HepG2 (cell line): ENCODE measurements around the gene CACNA1G. TPM values are rescaled to one million over a fixed set of nuclear protein-coding genes. Genes with fewer than 3 reads are reported as not detected.

Experiments used
- ATAC-seq: fragments of 200-7000 bp; cut with Tn5 transposase; 3 replicates; pipeline ENCODE4 v1.9.1; 2020; ENCODE audit warnings: mild to moderate bottlenecking, moderate library complexity
- BruUV-seq: library from RNA; stranded (reverse); fragments of 400-500 nt; replicated peaks from 2 replicates; lab custom pipeline; 2021; lab: Mats Ljungman, UMichigan
- CTCF ChIA-PET: fragments of 300-600 bp; formaldehyde crosslinking; extraction: SDS; loops from one replicate; lab custom pipeline; 2021; ENCODE audit warnings: low total read pairs, inconsistent platforms, low intra/inter-chr PET ratio; lab: Yijun Ruan, JAX
- POLR2A ChIA-PET: fragments of 350-600 bp; sonication (Branson Sonifier 250); formaldehyde crosslinking; loops from one replicate; lab custom pipeline; 2020; ENCODE audit warnings: antibody characterized with exemption, inconsistent platforms; lab: Yijun Ruan, JAX
- DNase-seq: peaks from one replicate; pipeline ENCODE4 v3.0.0-alpha.2; 2015; ENCODE audit warnings: low spot score
- FAIRE-seq: peaks from 3 replicates; lab custom pipeline; 2011; peaks lifted over from hg19 to GRCh38; lab: Jason Lieb, UNC
- H2AFZ ChIP-seq: one replicate; pipeline ENCODE4 v1.6.1; 2011; ENCODE audit warnings: low read length, inconsistent platforms
- H3K27ac ChIP-seq: fragments of 300-600 bp; 3 replicates; pipeline ENCODE4 v1.8.0; 2011; ENCODE audit warnings: mixed run types, mild to moderate bottlenecking, mixed read lengths, low read length, inconsistent platforms; ENCODE audit not compliant: insufficient read depth; ENCODE audit errors: extremely low read length
- H3K27me3 ChIP-seq, 2 experiments: fragments of 200-600 bp in 1 of 2; 2 replicates in 1 of 2; 3 replicates in 1 of 2; pipeline versions ENCODE4 v1.6.0 to v1.8.0; 2011; ENCODE audit warnings: low read length in 2 of 2, mild to moderate bottlenecking in 2 of 2, moderate library complexity in 2 of 2, inconsistent platforms in 1 of 2; ENCODE audit not compliant: insufficient read depth in 2 of 2, control insufficient read depth in 1 of 2
- H3K36me3 ChIP-seq, 2 experiments: fragments of 200-600 bp in 1 of 2; replicated peaks in 1 of 2; 2 replicates in 1 of 2; 3 replicates in 1 of 2; pipeline versions ENCODE4 v1.5.1 to v1.8.0; 2011; ENCODE audit warnings: low read length in 2 of 2, inconsistent platforms in 1 of 2; ENCODE audit not compliant: insufficient read depth in 2 of 2, control insufficient read depth in 1 of 2
- H3K4me1 ChIP-seq: 2 replicates; pipeline ENCODE4 v1.5.1; 2012; ENCODE audit warnings: low read length, inconsistent platforms; ENCODE audit not compliant: insufficient read depth
- H3K4me2 ChIP-seq: 2 replicates; pipeline ENCODE4 v1.6.0; 2011; ENCODE audit warnings: low read depth, low read length, inconsistent platforms
- H3K4me3 ChIP-seq, 3 experiments: fragments of 200-600 bp in 1 of 3; sonication (generic), shearing (Covaris generic) in 1 of 3; replicated peaks in 1 of 3; 2 replicates each; pipeline ENCODE4 v1.5.1; 2011 to 2016; ENCODE audit warnings: low read length in 3 of 3, inconsistent platforms in 2 of 3, low read depth in 2 of 3, mild to moderate bottlenecking in 2 of 3, control low read depth in 1 of 3, mixed read lengths in 1 of 3; ENCODE audit not compliant: insufficient read depth in 1 of 3
- H3K79me2 ChIP-seq: one replicate; pipeline ENCODE4 v1.6.1; 2011; ENCODE audit warnings: low read length, inconsistent platforms; ENCODE audit not compliant: insufficient read depth
- H3K9ac ChIP-seq: 2 replicates; pipeline ENCODE4 v1.6.0; 2011; ENCODE audit warnings: mild to moderate bottlenecking, low read depth, low read length, inconsistent platforms; ENCODE audit not compliant: insufficient read depth
- H3K9me3 ChIP-seq: 2 replicates; pipeline ENCODE4 v1.5.1; 2012; ENCODE audit warnings: mild to moderate bottlenecking, low read length
- H4K20me1 ChIP-seq: 2 replicates; pipeline ENCODE4 v1.6.0; 2011; ENCODE audit warnings: inconsistent platforms, mild to moderate bottlenecking, low read length, moderate library complexity; ENCODE audit not compliant: insufficient read depth
- ESRRA ChIP-seq: sonication (generic); formaldehyde crosslinking; IDR thresholded peaks from 2 replicates; pipeline ENCODE4 v1.5.1; 2020; ENCODE audit warnings: mild to moderate bottlenecking, low read depth, missing genetic modification reagents
- KDM4B ChIP-seq: sonication (generic); formaldehyde crosslinking; IDR thresholded peaks from 2 replicates; pipeline ENCODE4 v1.4.0; 2020; ENCODE audit warnings: missing genetic modification reagents
- NR2C2 ChIP-seq: sonication (generic); formaldehyde crosslinking; IDR thresholded peaks from 2 replicates; pipeline ENCODE4 v1.4.0; 2020; ENCODE audit warnings: missing genetic modification reagents, mild to moderate bottlenecking, moderate library complexity, borderline replicate concordance
- ZBTB33 ChIP-seq: sonication (generic); formaldehyde crosslinking; IDR thresholded peaks from 2 replicates; pipeline ENCODE4 v1.4.0; 2020; ENCODE audit warnings: missing genetic modification reagents
- ZBTB38 ChIP-seq: sonication (generic); formaldehyde crosslinking; IDR thresholded peaks from 2 replicates; pipeline ENCODE4 v1.5.1; 2020; ENCODE audit warnings: mild to moderate bottlenecking, missing genetic modification reagents
- ZEB1 ChIP-seq: IDR thresholded peaks from 2 replicates; pipeline ENCODE4 v1.6.1; 2012; ENCODE audit warnings: mild to moderate bottlenecking, low read depth, inconsistent platforms; ENCODE audit not compliant: insufficient replicate concordance
- ZFX ChIP-seq: sonication (generic); formaldehyde crosslinking; IDR thresholded peaks from 2 replicates; pipeline ENCODE4 v1.4.0; 2020; ENCODE audit warnings: mild to moderate bottlenecking, low read depth, missing genetic modification reagents, moderate library complexity
- WGBS: methylation state at CpG from one replicate; pipeline ENCODE4 v1.1.6; 2017; ENCODE audit warnings: low lambda C conversion rate; 5-methylcytosine and 5-hydroxymethylcytosine counted together
- in situ Hi-C: cut with HindIII; loops from 2 replicates; pipeline ENCODE4 v1.10.0; 2017; ENCODE audit warnings: low pct_unique_long_range_greater_than_20kb; ENCODE audit not compliant: extremely low pct_ligation_motif_present
- intact Hi-C: fragments of 100-400 bp; cut with micrococcal nuclease; formaldehyde crosslinking; loops from one replicate; pipeline ENCODE4 v1.10.0; 2022; ENCODE audit not compliant: unreplicated experiment
- polyA plus RNA-seq, 8 experiments: library from polyadenylated mRNA; depleted of rRNA in 3 of 8; stranded (reverse) in 7 of 8; unstranded in 1 of 8; fragments of >200 nt; fragmentation: Illumina TruSeq in 4 of 8; extraction: Trizol in 4 of 8; gene quantifications; 2 replicates each; pipeline versions ENCODE4 v1.2.1 to v1.2.3, GENCODE V29; 2011 to 2016; ENCODE audit warnings: low read depth in 4 of 8, missing spikeins in 1 of 8, mixed read lengths in 1 of 8; ENCODE audit not compliant: insufficient read depth in 1 of 8
- total RNA-seq, 5 experiments: library from RNA; depleted of rRNA; stranded (reverse); fragments of >200 nt; fragmentation: Illumina TruSeq; extraction: Trizol; gene quantifications; 2 replicates each; pipeline ENCODE4 v1.2.3, GENCODE V29; 2016; ENCODE audit warnings: low read depth in 1 of 5

Gene CACNA1G
- total and polyA plus RNA-seq, 2 of the 13 experiments (the other 11 are each of a cell fraction or from before 2014, with no cell fraction given): 0.02 TPM; not detected in 1

GRCh38 chr17:50549256-50549941, 11.1 kb upstream of the CACNA1G start:
- no peak overlapping the region for H2AFZ ChIP-seq
- TF ChIP-seq ZEB1: no peak
- 0 out of 2 replicates have a peak, but pooled peaks have one; percentile 34 for TF ChIP-seq NR2C2 (CRISPR knock-in tag)
- no peak for TF ChIP-seq KDM4B (CRISPR knock-in tag)
- 0 out of 2 replicates have a peak, but pooled peaks have one; percentile 35 for TF ChIP-seq ZFX (CRISPR knock-in tag)
- peak; percentile 86 for TF ChIP-seq ZBTB38
- TF ChIP-seq ESRRA (CRISPR knock-in tag): 0 out of 2 replicates have a peak, but pooled peaks have one; percentile 36
- peak; percentile 86 for TF ChIP-seq ZBTB33
- TF ChIP-seq, all 625 proteins: peak for 5
- POLR2A ChIA-PET: interaction anchor here (1.0 to 3.1 kb wide), 6 partner anchors 8 to 170 kb away, joined by 3 to 20 read pairs (median 7); partner anchors contain the start of genes CACNA1G and LUC7L3
- Histone ChIP-seq H3K4me1 (peaks cover 53% of the 10 kb centered on the region), H3K4me3 (no peak overlapping the region), H3K36me3 (peaks cover 0 to 5% of the 10 kb centered on the region in 2 experiments; a peak in 3 of 5 replicates), H3K4me2 (no peak overlapping the region), H3K9me3 (no peaks in the 10 kb centered on the region), H3K27ac (no peak overlapping the region), H4K20me1 (no peaks in the 10 kb centered on the region), H3K79me2 (peaks cover 3% of the 10 kb centered on the region), H3K27me3 (no peaks in the 10 kb centered on the region), H3K9ac (no peak overlapping the region)
- CTCF ChIA-PET: no interaction called here
- ATAC-seq (no peak), FAIRE-seq (no peak), DNase-seq (no peak)
- BruUV-seq: no TSS peak
- in situ Hi-C loops (loop anchor here (5.0 to 10.0 kb wide), 3 partner anchors 78 to 405 kb away; no protein-coding TSS in a partner anchor), intact Hi-C loops (loop anchor here (10.0 kb wide), 1 partner anchor 405 kb away; no protein-coding TSS in a partner anchor)
- WGBS: 89% methylated on average over 15 of the region's 19 CpGs
